NCI-H82 treated with DMSO at 0.1 percent for 48 hours (cell line): ENCODE data around the gene MRGPRD.

Source experiments
- DNase-seq: peaks from one replicate; lab custom pipeline; 2025; ENCODE audit not compliant: unreplicated experiment; lab: John Stamatoyannopoulos, UW

MRGPRD gene

DNA sequence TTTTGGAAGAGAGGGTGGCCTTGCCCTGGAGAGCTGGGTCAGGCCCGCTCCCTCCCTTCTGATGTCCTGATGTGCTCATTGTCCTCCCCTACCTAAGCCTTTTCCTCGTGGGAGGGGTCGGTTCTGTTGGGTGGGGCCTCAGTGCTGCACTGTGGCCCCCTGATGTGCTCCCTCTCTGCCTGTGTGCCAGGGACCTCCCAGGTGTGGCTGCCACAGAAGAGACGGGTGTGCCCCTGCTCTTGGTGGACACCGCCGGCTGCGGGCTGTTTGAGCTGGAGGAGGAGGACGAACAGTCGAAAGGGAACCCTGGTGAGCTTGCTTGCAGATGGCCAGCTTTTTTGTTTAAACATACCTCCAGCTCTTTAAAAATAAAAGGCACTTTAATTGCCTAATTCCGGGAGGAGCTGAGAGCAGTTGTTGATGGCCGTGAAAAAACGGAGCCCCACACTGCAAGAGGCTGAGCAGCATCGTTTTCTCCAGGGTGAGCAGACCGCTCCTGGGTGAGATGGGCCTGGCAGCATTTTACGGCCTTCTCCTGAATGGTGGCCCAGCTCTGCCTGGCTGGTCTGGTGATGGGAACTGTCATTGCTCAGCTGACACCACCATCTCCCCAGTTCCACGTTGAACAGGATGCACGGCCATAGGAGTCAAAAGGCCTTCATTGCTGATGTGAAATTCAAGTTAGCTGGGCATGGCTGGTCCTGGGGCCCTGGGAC, 47.0 kb downstream of the MRGPRD start:
- DNase-seq, result no peak

DNA sequence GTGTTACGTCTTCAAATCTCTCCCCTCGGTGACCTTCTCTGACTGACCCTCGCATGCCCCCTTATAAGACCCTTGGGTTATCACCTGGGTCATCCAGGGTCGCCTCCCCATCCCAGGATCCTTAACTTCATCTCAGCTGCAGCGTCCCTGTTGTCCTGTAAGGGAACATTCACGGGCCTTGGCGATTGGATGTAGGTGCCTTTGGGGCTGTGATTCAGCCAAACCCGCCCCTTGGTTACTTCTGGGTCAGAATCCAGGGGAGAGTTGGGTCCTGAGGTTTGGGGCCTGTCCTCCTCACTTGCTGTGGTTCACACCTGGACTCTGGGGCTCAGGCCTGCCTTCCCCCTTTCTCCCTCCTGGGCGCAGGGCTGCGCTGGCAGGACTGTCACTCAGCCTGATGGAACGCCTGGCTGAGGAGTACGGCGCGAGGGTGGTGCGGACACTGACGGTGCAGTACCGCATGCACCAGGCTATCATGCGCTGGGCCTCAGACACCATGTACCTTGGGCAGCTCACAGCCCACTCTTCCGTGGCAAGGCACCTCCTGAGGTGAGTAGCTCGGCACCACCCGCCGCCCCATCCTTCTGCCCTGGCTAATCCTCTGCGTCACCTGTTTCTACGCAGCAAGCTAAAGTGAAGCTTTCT, 47.7 kb downstream of the MRGPRD start:
- no peak for DNase-seq

DNA sequence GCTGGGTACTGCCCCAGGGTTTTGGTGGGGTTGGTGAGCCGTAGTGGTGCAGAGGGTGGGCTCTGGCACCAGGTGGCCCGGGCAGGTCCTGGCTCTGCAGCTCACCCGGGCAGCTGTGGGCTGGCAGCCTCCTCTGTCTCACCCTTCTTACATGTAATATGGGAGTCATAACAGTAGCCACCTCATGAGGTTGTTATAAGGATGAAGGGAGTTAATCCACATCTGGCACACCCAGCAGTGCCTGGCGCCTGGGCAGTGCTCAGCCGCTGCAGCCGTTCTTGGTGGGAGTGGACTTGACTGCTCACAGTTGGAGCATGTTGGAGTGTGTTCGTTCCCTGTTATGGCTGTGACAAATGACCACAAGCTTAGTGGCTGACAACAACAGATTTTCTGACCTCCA, 48.4 kb downstream of the MRGPRD start:
- no peak for DNase-seq

DNA sequence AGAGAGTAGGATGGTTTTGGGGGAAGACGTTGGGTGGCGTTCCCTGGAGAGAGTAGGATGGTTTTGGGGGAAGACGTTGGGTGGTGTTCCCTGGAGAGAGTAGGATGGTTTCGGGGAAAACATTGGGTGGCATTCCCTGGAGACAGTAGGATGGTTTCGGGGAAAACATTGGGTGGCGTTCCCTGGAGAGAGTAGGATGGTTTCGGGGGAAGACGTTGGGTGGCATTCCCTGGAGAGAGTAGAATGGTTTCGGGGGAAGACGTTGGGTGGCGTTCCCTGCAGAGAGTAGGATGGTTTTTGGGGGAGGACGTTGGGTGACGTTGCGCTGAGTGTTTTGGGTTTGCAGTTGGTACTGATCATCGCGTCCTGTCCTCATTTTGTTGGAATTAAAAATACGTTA, 48.9 kb downstream of the MRGPRD start:
- DNase-seq, result no peak

DNA sequence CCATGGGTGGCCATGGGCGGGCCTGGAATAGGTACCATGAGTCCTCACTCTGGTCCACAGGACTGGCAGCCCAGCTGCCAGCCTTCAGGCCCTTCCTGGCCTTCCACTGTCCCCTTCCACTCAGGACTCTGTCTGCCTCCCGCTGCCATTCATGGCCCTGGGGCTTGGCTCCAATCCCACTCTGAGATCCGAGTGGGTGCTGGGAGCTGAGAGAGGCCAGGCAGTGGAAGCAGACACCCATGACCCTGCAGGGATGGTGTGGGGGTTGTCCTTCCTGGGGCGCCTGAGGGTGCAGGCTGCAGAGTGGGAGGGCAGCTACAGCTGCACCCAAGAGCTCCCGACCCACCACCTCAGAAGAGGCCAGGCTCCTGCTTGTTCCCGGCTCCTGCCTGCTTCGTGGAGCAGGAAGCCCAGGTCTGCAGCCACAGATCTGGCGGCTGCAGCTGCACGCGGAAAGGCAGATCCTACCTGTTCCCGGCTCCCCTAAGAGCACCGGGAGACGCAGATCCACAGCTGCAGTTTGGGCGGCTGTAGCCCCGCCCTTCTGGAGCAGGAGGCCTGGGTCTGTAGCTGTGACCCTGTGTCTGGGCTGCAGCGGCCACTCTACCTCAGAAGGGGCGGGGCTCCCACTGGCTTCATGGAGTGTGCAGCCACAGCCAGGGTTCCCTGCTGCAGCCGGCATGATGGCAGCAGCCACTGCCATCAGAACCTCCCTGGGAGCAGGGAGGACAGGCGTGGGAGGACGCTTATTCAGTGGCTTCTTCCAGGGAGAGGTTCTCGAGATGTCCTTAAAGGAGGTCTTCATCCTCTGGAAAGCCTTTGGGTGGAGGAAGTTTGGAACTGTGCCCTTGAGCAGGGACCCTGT, 49.6 kb downstream of the MRGPRD start:
- DNase-seq, result no peak
